HL-60 (cell line): ENCODE measurements around the gene EGLN1.

Source experiments
- CTCF ChIP-seq: IDR thresholded peaks from one replicate; pipeline ENCODE4 v1.5.1; 2011; ENCODE audit warnings: low read length, control low read depth, inconsistent platforms; ENCODE audit not compliant: insufficient read depth
- GABPA ChIP-seq: IDR thresholded peaks from 2 replicates; pipeline ENCODE4 v1.6.1; 2012; ENCODE audit warnings: low read depth
- REST ChIP-seq: IDR thresholded peaks from 2 replicates; pipeline ENCODE4 v1.6.1; 2012; ENCODE audit warnings: low read depth; ENCODE audit not compliant: insufficient replicate concordance

- no peak for TF ChIP-seq CTCF
- no peak for TF ChIP-seq GABPA
- TF ChIP-seq REST = no peak
These were observed 74.1 kb downstream of the EGLN1 start for GRCh38 chr1:231347961-231348360.
